Dendritic cell treated with granulocyte-macrophage colony-stimulating factor and Interleukin-4, amounts not matched to agents 40 ng/mL and 50 ng/mL, for 4 days (primary cell): Measurements from ENCODE around the gene BDKRB1.
A peak's percentile ranks its signal among the peaks of the same experiment; 100 is the strongest.

ENCODE experiments used
- H3K27ac Mint-ChIP-seq: one replicate; pipeline ENCODE4 v1.8.0; 2022; ENCODE audit warnings: mild to moderate bottlenecking, mixed read lengths
- H3K27me3 Mint-ChIP-seq: one replicate; pipeline ENCODE4 v1.8.0; 2022; ENCODE audit warnings: mild to moderate bottlenecking, mixed read lengths
- H3K36me3 Mint-ChIP-seq: one replicate; pipeline ENCODE4 v1.8.0; 2022; ENCODE audit warnings: low read depth, mixed read lengths
- H3K4me1 Mint-ChIP-seq: one replicate; pipeline ENCODE4 v1.8.0; 2022; ENCODE audit warnings: low read depth, mixed read lengths
- H3K4me3 Mint-ChIP-seq: one replicate; pipeline ENCODE4 v1.8.0; 2022; ENCODE audit warnings: mild to moderate bottlenecking, moderate library complexity, mixed read lengths
- H3K9me3 Mint-ChIP-seq: one replicate; pipeline ENCODE4 v1.8.0; 2022; ENCODE audit warnings: mixed read lengths
- intact Hi-C: fragments of 100-400 bp; cut with micrococcal nuclease; formaldehyde crosslinking; loops from one replicate; pipeline ENCODE4 v1.15.0; 2022

BDKRB1 gene

GRCh38 chr14:96271421-96271762 lies 15.4 kb downstream of the BDKRB1 start:
- intact Hi-C loops = no loop called here
- Mint-ChIP-seq H3K4me3 (no peak overlapping the region), H3K27ac (no peak overlapping the region), H3K4me1 (no peaks in the 10 kb centered on the region), H3K27me3 (peaks cover 2% of the 10 kb centered on the region), H3K36me3 (no peaks in the 10 kb centered on the region), H3K9me3 (no peaks in the 10 kb centered on the region)

GRCh38 chr14:96272777-96273473 lies 16.9 kb downstream of the BDKRB1 start:
- peaks cover 4% of the 10 kb centered on the region for H3K27me3 Mint-ChIP-seq
- H3K27ac Mint-ChIP-seq = no peak overlapping the region
- no peaks in the 10 kb centered on the region for H3K36me3 Mint-ChIP-seq
- intact Hi-C loops = no loop called here
- H3K4me1 Mint-ChIP-seq = no peaks in the 10 kb centered on the region
- H3K4me3 Mint-ChIP-seq = no peak overlapping the region
- H3K9me3 Mint-ChIP-seq = peaks cover 5% of the 10 kb centered on the region

- no peaks in the 10 kb centered on the region for H3K4me1 Mint-ChIP-seq
- H3K27ac Mint-ChIP-seq = no peak overlapping the region
- intact Hi-C loops = loop anchor here (2.0 kb wide), 1 partner anchor 173 kb away; no protein-coding TSS in a partner anchor
- H3K27me3 Mint-ChIP-seq = peaks cover 4% of the 10 kb centered on the region
- H3K9me3 Mint-ChIP-seq = peaks cover 8% of the 10 kb centered on the region
- no peaks in the 10 kb centered on the region for H3K36me3 Mint-ChIP-seq
- no peak overlapping the region for H3K4me3 Mint-ChIP-seq
These were observed 17.6 kb downstream of the BDKRB1 start for GRCh38 chr14:96273629-96274028.

- Mint-ChIP-seq H3K9me3 (peaks cover 8% of the 10 kb centered on the region), H3K27ac (no peak overlapping the region)
- intact Hi-C loops = loop anchor here (2.0 kb wide), 1 partner anchor 173 kb away; no protein-coding TSS in a partner anchor
These were observed 18.1 kb downstream of the BDKRB1 start for GRCh38 chr14:96274122-96274521.

GRCh38 chr14:96274543-96274942 lies 18.5 kb downstream of the BDKRB1 start:
- no peaks in the 10 kb centered on the region for H3K4me1 Mint-ChIP-seq
- intact Hi-C loops = loop anchor here (2.0 kb wide), 1 partner anchor 174 kb away; no protein-coding TSS in a partner anchor
- no peak overlapping the region for H3K4me3 Mint-ChIP-seq
- H3K36me3 Mint-ChIP-seq = no peaks in the 10 kb centered on the region
- peaks cover 3% of the 10 kb centered on the region for H3K27me3 Mint-ChIP-seq
- no peak overlapping the region for H3K27ac Mint-ChIP-seq
- peaks cover 8% of the 10 kb centered on the region for H3K9me3 Mint-ChIP-seq

More at GRCh38 chr14:96274122-96274521, 18.1 kb downstream of the BDKRB1 start:
- peaks cover 4% of the 10 kb centered on the region for H3K27me3 Mint-ChIP-seq
- no peaks in the 10 kb centered on the region for H3K4me1 Mint-ChIP-seq
- H3K36me3 Mint-ChIP-seq = no peaks in the 10 kb centered on the region
- H3K4me3 Mint-ChIP-seq = no peak overlapping the region

- no peaks in the 10 kb centered on the region for H3K4me1 Mint-ChIP-seq
- H3K4me3 Mint-ChIP-seq = no peak overlapping the region
- H3K9me3 Mint-ChIP-seq = peaks cover 8% of the 10 kb centered on the region
- H3K36me3 Mint-ChIP-seq = no peaks in the 10 kb centered on the region
- no peak overlapping the region for H3K27ac Mint-ChIP-seq
- intact Hi-C loops = loop anchor here (2.0 kb wide), 1 partner anchor 175 kb away; no protein-coding TSS in a partner anchor
- H3K27me3 Mint-ChIP-seq = peaks cover 3% of the 10 kb centered on the region
These were observed 19.4 kb downstream of the BDKRB1 start for GRCh38 chr14:96275177-96276112.

GRCh38 chr14:96277890-96278289 lies 21.9 kb downstream of the BDKRB1 start:
- Mint-ChIP-seq H3K36me3 (peaks cover under 1% of the 10 kb centered on the region), H3K27me3 (peaks cover 3% of the 10 kb centered on the region), H3K9me3 (peaks cover 8% of the 10 kb centered on the region), H3K4me1 (no peaks in the 10 kb centered on the region), H3K4me3 (no peak overlapping the region), H3K27ac (no peak overlapping the region)
- intact Hi-C loops = no loop called here

GRCh38 chr14:96279564-96279963 lies 23.6 kb downstream of the BDKRB1 start:
- Mint-ChIP-seq H3K4me3 (no peak overlapping the region), H3K4me1 (no peaks in the 10 kb centered on the region), H3K36me3 (peaks cover 11% of the 10 kb centered on the region), H3K27me3 (peaks cover 3% of the 10 kb centered on the region), H3K9me3 (peaks cover 8% of the 10 kb centered on the region), H3K27ac (no peak overlapping the region)
- intact Hi-C loops = no loop called here

- Mint-ChIP-seq H3K9me3 (peaks cover 8% of the 10 kb centered on the region), H3K27me3 (peaks cover 3% of the 10 kb centered on the region), H3K27ac (no peak overlapping the region), H3K4me3 (no peak overlapping the region), H3K4me1 (no peaks in the 10 kb centered on the region), H3K36me3 (peaks cover 16% of the 10 kb centered on the region)
- intact Hi-C loops = no loop called here
These were observed 24.1 kb downstream of the BDKRB1 start for GRCh38 chr14:96280104-96280503.

- Mint-ChIP-seq H3K4me3 (no peak overlapping the region), H3K4me1 (no peaks in the 10 kb centered on the region), H3K27me3 (peaks cover 3% of the 10 kb centered on the region), H3K36me3 (peaks cover 27% of the 10 kb centered on the region), H3K9me3 (peaks cover 8% of the 10 kb centered on the region), H3K27ac (no peak overlapping the region)
- intact Hi-C loops = no loop called here
These were observed 25.5 kb downstream of the BDKRB1 start for GRCh38 chr14:96281486-96281885.

- H3K27ac Mint-ChIP-seq = no peak overlapping the region
- intact Hi-C loops = no loop called here
- H3K4me1 Mint-ChIP-seq = no peaks in the 10 kb centered on the region
- H3K9me3 Mint-ChIP-seq = no peaks in the 10 kb centered on the region
- H3K27me3 Mint-ChIP-seq = no peaks in the 10 kb centered on the region
- H3K4me3 Mint-ChIP-seq = no peak overlapping the region
- H3K36me3 Mint-ChIP-seq = peaks cover 51% of the 10 kb centered on the region
These were observed 28.0 kb downstream of the BDKRB1 start for GRCh38 chr14:96284008-96284407.

GRCh38 chr14:96284430-96284829 lies 28.4 kb downstream of the BDKRB1 start:
- intact Hi-C loops = no loop called here
- Mint-ChIP-seq H3K27ac (no peak overlapping the region), H3K4me3 (no peak overlapping the region), H3K9me3 (no peaks in the 10 kb centered on the region), H3K36me3 (peaks cover 55% of the 10 kb centered on the region), H3K4me1 (no peaks in the 10 kb centered on the region), H3K27me3 (no peaks in the 10 kb centered on the region)

GRCh38 chr14:96285667-96286066 lies 29.7 kb downstream of the BDKRB1 start:
- H3K27ac Mint-ChIP-seq = peak overlapping the region; percentile 13
- intact Hi-C loops = no loop called here
- H3K27me3 Mint-ChIP-seq = no peaks in the 10 kb centered on the region
- no peak overlapping the region for H3K4me3 Mint-ChIP-seq
- no peaks in the 10 kb centered on the region for H3K4me1 Mint-ChIP-seq
- H3K9me3 Mint-ChIP-seq = no peaks in the 10 kb centered on the region
- H3K36me3 Mint-ChIP-seq = peaks cover 66% of the 10 kb centered on the region

- intact Hi-C loops = no loop called here
- Mint-ChIP-seq H3K27me3 (no peaks in the 10 kb centered on the region), H3K4me3 (no peak overlapping the region), H3K4me1 (no peaks in the 10 kb centered on the region), H3K36me3 (peaks cover 68% of the 10 kb centered on the region), H3K9me3 (no peaks in the 10 kb centered on the region), H3K27ac (no peak overlapping the region)
These were observed 30.2 kb downstream of the BDKRB1 start for GRCh38 chr14:96286251-96286650.
